Activated T-cell treated with anti-CD3 and anti-CD28 coated beads for 24 hours (primary cell): ENCODE results near the gene ACP7.
A peak's percentile ranks its signal among the peaks of the same experiment; 100 is the strongest.
"Not testable (repeated sequence)": the region's sequence is repeated elsewhere in the genome, so short reads cannot be mapped to it uniquely, and the experiment has no call there.

ENCODE experiments used
- DNase-seq: peaks from one replicate; pipeline ENCODE4 v3.0.0-alpha.2; 2020; ENCODE audit warnings: low read depth

The ACP7 gene

DNA sequence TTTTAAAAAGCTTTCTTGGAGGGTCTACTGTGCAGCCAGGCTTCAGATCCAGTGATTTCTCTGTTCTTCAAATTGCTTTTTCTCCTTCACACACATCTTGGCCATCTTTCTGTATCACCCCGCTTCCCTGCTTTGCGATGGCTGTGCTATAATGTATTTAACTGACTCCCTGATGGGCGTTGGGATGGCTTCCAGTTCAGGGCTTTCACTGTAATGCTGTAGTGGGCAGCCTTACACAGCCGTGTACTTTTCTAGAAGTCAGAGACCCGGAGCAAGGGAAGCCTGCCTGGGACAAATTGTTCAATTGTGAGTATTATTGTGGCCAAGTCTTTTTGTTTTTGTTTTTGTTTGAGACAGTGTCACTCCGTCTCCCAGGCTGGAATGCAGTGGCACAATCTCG lies 22.0 kb downstream of the ACP7 start:
- no peak for DNase-seq

DNA sequence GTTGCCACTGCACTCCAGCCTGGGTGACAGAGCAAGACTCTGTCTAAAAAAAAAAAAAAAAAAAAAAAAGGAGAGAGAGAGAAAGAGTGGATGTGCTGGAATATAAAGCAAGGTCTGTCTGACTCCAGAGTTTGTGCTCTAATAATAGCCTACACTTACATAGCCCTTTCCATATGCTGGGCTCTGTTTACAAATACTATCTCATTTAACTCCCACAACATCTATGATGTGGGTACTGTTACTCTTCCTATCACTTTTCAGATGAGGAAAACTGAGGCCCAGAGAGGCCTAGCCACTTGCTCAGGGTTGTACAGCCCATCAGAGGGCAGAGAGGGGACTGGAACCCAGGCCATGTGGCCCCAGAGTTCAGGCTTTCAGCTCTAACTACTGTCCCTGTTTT lies 25.5 kb downstream of the ACP7 start:
- no peak for DNase-seq

DNA sequence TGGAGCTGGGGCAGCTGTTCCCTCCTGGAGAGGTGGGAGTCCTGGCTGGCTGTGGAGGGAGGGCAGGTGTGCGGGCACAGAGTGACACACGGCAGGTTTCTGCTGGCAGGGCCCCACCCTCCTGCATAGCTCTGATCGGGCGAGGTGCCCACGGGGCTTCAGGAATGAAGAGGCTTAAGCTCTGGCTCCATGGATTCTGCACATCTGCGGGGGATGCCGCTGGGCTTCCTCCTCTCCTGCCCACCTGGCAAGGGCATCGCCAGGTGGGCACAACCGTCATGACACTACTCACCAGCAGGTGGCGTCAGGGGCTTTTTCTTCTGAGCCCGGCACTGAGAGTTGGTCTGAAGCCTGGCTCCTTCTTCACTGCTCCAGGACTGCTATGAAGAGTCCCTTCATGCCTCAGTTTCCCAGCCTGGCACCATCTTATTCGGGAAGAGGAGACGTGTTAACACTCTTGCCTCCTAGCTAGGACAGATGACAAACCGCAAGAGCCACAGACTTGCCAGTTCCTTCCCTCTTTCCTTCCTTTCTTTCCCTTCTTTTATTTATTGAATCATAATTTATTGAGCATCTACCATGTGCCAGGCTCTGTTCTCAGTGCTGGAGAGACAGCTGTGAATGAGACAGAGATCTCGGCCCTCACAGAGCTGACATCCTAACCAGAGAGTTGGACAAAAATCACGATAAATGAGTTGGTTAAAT lies 26.2 kb downstream of the ACP7 start:
- DNase-seq, result peak; percentile 68

DNA sequence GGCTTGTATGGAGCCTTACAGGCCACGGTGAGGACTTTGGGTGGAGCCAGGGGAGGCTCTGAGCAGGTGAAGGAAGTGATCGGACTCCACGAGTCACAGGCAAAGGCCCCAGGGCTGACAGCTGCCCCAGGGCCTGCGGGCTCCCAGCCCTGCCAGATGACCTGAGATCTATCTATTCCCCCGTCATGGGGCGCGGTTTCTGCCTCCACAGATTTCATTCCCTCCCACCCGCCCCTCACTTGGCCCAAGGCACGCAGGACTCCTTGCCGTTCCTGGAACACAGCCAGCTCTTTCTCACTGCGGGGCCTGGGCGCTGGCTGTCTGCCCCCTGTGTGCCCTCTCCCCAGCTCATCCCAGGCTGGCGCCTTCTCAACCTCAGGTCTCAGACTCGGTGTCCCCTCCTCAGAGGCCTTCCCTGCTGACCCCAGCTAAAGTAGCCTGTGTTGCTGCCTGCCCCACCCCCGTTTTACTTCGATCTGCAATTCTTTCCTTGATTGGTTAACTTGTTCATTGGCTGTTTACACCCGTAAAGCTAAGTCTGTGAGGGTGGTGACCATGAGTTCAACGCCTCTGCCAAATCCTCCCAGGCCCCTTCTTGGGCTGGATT lies 27.5 kb downstream of the ACP7 start:
- no peak for DNase-seq

DNA sequence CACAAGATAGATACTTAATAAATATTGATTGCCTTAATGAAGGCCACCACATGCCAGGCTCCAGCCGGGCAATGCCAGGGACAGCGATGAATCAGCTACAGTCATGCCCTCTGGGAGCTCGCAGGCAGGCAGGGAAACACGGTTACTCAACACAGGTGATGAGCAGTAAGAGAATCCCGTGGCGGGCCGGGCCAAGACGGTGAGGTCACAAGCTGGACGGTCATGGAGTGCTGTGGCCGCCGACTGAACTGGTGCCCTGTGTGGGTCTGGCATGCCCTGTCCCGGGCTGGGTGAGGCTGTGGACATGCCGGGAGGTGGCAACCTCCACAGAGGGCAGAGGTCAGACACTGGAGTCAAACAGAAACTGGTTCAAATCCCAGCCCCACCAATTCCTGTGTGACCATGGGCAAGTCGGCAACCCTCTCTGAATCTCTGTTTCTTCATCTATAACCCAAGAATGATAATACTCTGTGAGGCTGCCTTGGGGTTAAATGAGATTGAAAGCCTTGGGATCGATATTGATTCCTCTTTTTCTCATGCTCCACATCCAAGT lies 28.2 kb downstream of the ACP7 start:
- no peak for DNase-seq

DNA sequence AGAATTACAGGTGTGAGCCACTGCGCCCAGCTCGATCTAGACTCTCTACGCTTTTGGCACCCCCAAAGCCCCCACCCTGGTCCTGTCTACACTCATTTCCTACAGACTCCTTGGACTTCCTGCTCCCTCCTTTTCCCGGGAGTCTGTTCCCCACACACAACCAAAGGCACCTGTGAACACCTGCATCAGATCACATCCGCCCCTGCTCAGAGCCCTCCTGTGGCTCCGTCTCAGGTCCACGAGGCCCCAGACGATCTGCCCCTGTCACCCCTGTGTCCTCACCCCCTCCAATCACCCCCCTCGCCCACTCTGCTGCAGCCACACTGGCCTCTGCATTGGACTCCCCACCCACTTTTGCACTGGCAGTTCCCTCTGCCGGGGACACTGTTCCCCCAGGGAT lies 29.0 kb downstream of the ACP7 start:
- DNase-seq, result no peak

DNA sequence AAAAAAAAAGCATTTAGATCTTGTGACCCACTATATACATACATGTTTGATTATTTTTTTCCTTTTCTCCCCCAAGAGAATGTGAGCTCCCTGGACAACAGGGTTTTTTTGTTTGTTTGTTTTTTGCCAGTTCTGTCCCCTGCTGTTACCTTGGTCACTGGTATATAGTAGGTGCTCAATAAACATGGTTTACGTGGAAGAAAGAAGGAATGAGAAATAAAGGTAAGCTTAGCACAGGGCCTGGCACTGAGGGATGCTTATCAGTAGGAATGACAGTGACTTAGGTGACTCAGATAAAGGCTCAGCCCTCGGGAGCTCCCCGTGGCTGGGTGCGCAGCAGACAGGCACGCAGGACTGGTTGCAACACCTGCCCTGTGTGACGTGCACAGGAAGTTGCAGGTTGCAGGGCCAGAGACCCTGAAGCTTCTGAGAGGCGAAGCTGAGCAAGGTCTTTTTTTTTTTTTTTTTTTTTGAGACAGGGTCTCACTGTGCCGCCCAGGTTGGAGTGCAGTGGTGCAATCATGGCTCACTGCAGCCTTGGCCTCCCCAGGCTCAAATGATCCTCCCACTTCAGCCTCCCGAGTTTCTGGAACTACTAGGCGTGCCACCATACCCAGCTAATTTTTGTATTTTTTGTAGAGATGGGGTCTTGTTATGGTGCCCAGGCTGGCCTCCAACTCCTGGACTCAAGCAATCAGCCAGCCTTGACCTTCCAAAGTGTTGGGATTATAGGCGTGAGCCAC lies 31.1 kb downstream of the ACP7 start:
- DNase-seq, result no peak

DNA sequence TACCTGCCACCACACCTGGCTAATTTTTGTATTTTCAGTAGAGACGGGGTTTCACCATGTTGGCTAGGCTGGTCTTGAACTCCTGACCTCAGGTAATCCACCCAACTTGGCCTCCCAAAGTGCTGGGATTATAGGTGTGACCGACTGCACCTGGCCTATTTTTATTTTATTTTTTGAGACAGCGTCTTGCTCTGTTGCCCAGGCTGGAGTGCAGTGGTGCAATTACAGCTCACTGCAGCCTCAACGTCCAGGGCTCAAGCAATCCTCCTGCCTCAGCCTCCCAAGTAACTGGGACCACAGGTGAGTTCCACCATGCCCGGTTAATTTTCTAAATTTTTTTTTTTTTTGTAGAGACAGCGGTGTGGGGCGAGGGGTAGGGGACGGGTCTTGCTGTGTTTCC lies 32.9 kb downstream of the ACP7 start:
- not testable (repeated sequence) for DNase-seq

DNA sequence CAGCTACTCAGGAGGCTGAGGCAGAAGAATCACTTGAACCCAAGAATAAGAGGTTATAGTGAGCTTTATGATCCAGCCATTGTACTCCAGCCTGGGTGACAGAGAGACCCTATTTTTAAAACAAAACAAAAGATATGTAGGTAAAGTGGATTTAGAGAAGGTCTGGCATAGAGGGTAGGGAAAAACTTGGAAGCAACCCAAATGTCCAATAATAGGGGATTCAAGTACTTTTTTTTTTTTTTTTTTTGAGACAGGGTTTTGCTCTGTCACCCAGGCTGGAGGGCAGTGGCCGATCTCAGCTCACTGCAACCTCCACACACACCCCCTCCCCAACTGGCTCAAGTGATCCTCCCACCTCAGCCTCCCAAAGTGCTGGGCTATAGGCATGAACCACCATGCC lies 35.7 kb downstream of the ACP7 start:
- no peak for DNase-seq

DNA sequence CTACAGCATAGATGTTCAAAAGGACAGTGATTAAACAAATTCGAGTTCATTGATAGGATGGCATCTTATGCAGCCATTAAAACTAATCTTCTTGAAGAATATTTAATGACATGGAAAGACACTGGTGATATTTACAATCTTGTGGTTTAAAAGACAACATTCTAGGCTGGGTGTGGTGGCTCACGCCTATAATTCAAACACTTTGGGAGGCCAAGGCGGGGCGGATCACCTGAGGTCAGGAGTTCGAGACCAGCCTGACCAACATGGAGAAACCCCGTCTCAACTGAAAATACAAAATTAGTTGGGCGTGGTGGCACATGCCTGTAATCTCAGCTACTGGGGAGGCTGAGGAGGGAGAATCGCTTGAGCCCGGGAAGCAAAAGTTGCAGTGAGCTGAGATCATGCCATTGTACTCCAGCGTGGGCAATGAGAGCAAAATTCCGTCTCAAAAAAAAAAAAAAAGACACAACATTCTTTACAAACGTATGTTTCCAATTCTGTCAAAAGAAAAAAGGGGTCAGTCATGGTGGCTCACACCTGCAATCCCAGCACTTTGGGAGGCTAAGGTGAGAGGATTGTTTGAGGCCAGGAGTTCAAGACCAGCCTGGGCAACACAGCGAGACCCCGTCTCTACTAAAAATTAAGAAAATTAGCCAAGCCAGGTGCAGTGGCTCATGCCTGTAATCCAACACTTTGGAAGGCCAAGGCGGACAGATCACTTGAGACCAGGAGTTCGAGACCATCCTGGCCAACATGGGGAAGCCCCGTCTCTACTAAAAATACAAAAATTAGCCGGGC lies 39.0 kb downstream of the ACP7 start:
- no peak for DNase-seq

DNA sequence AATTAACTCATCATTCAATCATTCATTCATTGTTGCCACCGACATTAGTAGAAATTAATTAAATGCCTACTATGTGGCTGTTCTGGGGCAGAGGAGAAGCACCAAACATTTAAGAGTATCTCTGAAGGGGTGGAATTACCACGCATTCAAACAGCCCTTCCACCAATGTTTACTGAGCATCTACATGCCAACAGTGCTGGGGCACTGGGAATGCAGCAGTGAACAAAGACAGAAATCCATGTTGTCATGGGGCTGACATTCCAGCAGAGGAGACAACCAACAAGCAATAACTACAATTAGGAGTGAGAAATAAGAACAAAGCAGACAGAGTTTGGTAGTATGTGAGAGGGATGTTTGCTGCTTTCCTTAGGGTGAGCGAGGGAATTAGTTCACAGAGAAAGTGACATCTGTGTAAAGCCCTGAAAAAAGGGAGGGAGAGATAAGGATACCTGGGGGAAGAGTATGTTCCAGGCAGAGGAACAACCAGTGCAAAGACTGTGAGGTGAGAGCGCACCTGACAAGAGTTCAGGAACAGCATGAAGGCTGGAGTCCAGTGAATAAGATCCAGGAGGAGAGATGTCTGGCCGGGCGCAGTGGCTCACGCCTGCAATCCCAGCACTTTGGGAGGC lies 40.1 kb downstream of the ACP7 start:
- no peak for DNase-seq

DNA sequence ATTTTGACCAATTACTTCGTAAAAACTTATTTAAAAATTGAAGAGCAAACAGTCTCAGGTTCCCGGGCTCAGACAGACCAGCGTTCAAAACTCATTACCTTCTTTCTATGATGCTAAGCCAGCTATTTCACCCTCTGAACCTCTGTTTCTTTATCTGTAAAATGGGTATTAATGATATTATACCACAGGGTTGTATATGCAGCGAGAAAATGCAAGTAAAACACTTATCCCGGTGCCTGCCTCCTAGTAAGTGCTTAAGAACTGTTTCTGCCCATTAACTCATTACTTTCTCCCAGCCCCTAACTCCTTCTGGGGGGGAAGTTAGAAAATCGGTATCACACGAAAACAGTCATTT lies 41.0 kb downstream of the ACP7 start:
- DNase-seq, result no peak

DNA sequence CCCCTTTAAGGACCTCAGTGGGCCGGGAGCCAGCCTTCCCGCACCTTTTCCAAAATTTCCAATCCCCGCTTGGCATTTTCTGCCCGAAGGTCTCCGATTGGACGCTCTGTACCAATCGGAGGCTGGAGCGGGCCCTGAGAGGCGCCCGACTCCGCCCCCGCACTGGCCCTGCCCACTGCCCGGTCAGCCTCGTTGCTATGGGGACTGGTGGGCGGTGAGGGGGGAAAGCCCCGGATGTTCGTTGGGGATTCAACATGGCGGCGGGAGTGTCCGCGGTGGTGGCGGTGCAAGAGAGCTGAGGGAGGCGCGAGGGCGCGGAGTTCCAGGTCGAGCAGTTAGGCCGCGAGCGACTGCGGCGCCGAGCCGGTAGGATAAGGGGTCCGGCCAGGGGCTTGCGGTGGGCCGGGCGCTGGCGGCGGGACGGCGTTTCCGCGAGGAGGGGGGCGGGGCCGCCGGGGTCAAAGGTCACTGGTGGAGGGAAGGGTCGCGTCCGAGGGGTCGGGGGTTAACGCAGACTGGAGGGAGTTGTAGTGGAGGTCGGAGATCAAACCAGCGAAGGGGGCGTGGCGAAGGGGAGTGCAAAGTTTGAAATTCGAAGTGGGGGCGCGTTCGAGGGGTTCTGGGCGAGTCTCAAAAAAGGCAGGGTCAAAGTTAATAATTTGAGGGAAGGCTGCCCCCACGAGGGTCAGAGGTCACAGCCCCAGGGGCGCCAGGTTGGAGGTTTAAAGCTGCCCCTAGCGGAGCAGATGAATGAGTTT lies 41.6 kb downstream of the ACP7 start, which contains the start of gene PAK4:
PAK4 (plus strand) TSS at position 233 of the 758 bp plus-strand sequence. CDS start 43,768 bp downstream, outside the sequence.
- DNase-seq, result peak; percentile 97

DNA sequence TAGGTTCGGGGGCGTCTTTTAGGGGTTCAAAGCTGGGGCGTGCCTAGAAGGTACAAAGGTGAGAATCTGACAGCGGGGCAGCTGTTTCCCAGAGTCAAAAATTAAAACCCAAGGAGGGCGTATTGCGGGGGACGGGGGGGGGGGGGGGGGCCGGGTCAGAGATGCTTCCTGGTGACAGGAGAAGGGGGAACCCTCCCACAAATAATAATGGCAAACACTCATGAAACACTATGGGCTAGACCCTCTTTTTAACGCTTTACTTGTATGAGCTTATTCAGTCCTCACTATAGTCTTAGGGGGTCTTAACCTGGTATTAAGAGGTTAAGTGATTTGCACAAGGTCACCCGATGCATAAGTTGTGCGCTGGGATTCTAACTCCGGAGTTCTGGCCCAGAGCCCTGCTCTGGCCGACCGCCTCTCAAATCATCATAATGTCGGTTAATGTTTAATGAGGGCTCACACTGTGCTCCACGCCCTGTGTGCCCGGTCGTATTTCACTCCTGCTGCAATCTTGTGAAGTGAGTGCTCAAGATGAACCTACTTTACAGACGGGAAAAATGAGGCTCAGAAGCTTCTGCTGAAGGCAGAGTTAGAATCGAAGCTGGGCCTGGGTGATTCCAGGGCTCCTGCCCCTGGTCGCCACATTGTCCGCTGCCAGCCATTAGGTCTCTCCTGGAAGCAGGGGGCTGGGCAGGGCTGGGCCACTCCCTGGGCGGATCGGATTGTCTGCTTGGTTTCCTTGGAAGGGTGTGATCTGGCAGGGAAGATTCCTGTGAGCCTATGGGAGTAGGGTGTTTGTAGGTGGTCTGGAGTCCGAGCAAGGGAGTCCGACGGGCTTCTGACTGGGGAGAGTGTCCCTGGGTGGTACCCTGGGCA lies 42.4 kb downstream of the ACP7 start:
- no peak for DNase-seq

DNA sequence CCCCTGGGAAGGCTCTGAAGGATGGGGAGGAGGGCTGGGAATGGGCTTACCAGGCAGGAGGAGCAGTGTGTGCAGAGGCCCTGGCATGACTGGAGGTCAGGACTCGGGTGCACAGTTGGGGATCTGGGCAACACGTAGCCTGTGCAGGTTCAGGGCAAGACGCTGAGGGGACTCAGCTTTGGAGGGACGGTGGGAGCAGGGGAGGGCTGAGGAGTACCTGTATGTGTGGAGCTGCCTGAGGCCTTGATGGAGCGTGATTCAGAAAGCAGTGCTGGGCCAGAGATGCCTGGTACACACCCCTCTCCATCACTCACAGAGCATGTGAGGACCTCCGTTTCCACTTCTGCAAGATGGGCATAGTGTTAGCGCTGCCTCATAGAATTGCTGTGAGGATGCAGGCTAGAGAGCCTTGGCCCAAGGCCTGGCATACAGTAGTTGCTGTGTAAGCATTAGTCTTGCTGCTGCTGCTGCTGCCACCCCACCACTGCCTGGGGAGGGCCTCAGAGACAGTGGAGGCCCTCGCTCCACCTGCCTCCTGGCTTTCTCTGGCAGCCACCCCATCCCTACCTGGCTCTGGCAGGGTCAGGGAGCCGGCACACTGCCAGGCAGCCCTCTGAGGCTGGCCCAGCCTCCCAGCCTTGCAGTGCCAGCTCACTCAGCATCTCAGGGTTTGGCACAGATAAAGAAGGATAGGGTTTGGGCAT lies 43.8 kb downstream of the ACP7 start:
- DNase-seq, result no peak

DNA sequence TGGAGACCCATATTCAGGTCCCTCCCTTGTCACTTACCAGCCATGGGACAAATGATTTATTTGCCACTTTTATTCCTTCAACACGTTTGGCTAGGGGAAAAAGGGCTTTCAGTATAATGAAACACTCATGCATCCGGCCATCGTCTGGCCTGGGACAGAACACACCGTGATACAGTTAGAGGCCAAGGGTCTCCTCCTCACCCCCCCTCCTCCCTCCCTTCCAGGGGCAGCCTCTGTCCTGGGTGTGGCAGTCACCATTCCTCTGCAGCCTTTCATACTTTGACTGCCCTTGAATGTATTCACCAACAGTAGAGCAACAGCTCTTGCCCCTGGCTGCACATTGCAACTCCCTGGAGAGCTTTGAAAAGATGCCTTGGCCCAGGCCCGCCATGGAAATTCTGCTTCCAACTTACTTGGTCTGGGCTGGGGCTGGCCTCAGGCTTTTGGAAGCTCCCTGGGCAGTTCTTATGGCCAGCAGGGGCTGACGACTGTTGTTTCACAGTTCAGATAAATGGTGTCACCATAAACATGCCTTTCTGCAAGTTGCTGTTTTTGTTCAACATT lies 44.4 kb downstream of the ACP7 start:
- no peak for DNase-seq

DNA sequence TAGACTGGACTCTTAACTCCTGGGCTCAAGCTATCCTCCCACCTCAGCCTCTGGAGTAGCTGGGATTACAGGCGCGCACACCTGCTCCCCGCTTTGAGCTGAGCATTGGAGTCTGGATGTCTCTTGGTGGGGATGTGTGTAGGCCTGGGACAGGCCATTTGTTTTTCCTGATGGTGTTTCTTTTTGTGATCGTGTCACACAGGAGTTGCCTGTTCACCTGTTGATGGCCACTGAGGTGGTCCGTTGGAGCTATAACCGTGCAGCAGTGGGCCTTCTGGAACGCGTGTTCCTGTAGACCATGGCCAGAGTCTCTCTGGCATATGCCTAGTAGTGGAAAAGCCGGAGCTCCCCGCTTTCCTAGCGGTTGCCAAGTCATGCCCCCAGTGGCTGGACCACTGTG lies 44.9 kb downstream of the ACP7 start:
- DNase-seq, result no peak

DNA sequence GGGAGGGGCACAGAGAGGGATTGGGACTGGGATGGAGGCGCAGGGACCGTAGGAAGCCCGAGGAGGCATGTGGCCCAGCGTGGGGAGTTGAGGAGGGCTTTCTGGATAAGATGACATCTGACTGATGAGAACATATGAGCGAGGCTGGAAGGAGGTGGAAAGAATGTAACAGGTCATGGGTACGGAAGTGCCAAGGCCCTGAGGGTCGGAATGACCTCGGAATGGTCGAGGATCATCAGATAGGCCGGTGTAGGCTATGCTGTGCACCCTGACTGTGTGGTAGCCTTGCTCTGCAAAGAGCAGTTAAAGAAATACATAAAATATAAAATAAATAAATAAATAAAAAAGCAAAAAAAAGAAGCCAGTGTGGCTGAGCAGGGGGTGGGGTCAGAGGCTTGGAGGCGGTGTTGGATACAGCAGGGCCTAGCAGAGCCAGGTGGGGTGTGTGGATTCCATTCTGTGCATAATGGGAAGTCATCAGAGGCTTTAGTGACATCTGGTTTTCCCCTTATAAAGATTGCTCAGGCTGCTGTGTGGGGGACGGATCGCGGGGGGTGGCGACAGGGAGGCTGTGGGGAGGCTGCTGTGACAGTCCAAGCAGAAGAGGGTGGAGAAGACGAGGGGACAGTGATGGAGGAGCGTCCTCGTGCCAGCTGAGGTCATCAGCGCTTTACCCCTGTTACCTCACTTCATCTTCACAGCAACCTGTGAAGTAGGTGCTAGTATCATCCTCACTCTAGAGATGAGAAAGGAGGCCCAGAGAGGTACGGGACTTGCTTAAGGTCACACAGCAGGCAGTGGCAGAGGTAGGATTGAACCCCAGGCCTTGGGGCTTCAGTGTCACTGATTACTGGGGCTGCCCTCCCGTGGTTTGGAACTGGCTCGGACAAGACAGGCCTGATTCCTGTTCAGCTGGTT lies 46.4 kb downstream of the ACP7 start:
- DNase-seq, result no peak
